Measurements from ENCODE around the gene CFAP299.

Gene CFAP299

GRCh38 chr4:80532674-80533333 is 197.3 kb downstream of the CFAP299 start:
- DNase-seq, result no peak

DNA sequence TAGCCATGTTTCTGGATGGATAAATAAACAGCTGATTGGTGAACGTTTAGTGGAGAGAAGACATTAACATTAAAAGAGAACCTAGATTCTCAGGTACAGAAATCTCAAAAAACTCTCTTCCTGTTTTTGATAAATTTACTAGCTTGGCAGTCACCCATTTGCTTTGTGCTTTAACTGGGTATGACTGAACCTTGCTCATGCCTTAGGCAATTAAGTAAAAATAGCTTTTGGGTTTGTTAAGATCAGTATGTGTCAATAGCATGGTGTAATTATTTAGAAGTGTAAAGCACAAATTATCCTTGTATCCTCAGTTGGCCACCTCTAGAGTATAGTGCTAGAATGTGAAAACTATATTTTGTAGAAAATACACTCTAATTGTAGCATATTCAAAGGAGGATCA is 200.0 kb downstream of the CFAP299 start:
- DNase-seq, result no peak

GRCh38 chr4:80538276-80538926 is 202.9 kb downstream of the CFAP299 start:
- no peak for DNase-seq

- DNase-seq, result no peak
These were observed 203.7 kb downstream of the CFAP299 start for GRCh38 chr4:80539190-80539589.

DNA sequence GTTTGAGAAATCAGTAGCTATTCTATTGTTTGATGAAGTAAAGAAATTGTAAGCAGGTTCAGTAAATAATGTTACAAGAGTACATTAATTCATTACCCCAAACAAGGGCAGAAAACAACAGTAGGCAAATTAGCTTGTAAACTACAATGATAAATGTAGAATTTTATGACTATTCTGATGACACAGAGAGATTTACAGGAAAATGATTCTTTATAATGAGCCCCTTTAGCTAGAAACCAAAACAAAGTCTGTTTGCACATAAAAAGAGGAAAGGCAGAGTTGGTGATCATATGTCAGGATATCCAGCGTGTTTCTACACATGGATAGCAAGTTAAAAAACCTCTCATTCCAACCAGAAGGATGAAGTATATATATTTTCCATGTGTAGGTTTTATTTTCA is 204.8 kb downstream of the CFAP299 start:
- no peak for DNase-seq

DNA sequence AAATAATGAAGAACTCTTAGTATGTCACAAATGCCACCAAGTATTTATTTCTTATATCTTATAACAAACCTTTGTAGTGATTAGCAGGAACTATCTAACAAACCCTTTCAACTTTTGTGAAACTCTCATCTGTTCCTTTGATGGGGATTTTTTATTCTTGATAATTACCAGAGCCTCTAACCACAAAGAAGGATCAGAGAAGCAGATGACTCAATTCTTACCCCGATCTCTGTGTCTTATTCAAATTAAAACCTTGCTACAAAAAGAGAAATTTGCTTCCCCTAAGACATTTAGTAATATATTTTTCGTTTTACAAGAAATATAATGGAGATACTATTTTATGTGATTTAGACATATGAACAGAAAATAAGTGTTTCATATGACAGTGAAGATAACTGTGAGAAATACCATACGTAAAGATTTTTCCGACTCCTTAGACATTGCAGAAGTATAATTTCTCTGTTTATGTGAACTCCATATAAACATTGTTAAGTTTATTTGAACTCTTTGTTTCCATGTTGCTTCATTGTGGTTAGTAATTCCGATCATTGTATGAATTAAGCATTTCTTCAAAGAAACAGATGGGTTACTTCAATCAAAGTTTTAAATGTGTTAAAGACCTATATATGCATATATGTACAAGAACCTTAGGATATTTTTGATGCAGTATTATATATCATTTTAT is 205.4 kb downstream of the CFAP299 start:
- DNase-seq, result no peak

DNA sequence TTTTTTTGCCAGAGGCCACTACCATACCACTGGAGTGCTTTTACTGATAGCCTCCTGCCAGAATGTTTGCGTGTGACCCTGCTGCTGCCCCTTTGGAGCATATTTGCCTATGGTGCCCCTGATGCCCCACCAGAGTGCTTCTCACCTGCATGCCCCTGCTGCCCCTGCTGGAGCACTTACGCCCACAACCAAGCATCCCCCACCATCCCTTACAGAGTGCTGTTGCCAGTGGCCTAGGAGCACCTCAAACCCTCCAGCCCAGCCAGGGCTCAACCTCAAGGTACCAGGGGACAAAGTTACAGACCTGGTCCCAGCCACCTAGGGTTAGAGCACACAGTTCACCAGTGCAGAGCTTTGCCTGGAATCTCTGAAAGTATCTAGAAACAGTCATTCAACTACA is 207.2 kb downstream of the CFAP299 start:
- DNase-seq, result no peak

GRCh38 chr4:80560337-80560736 is 224.8 kb downstream of the CFAP299 start:
- no peak for DNase-seq

DNA sequence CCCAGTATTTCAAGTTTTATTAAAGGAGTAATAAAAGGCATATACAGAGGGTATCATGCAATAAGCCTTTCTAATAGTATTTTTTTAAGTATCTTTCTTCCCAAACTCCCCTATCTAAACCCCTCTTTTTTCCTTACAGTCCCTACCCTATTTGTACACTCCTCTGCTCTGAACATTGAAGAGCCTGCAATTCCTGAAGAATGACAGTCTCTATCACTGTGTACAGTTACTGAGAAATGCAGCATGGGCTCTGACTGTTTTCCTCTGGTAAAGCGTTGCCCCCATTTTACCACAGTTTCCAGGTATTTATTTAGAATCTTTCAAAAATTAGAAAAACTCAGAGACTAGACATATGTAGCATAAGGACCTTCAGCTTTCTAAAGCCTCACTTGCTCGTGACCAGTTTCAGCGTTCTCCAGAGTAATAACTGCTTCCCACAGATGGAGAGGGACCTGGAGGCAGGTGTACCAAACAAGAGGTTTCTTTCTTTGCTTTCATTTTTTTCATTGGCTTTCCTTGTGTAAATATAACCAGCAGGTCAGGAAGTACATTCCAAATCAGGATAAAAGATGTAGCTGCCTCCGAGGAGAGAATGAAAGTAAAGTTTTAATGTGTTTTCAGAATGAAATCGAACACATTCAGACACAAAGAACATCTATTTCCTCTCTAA is 230.8 kb downstream of the CFAP299 start:
- no peak for DNase-seq

DNA sequence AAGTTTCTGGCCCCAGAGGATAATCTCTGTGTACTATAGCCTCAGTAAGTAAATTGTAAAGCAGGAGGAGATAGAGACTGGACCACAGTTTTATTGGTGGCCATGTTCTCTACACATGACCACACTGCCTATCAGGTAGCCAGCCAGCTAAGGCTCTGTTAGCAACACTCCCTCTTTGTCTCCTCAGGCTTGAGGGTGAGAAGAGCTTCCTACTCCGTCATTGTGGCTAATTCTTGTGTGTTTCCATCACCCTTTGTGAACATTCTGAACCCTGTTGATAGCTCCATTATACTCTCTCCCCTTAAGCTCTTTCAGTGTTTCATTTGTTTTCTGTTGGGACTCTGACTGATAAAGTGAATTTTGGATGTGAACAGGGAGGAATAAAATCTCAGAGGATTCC is 233.4 kb downstream of the CFAP299 start:
- DNase-seq, result no peak

DNA sequence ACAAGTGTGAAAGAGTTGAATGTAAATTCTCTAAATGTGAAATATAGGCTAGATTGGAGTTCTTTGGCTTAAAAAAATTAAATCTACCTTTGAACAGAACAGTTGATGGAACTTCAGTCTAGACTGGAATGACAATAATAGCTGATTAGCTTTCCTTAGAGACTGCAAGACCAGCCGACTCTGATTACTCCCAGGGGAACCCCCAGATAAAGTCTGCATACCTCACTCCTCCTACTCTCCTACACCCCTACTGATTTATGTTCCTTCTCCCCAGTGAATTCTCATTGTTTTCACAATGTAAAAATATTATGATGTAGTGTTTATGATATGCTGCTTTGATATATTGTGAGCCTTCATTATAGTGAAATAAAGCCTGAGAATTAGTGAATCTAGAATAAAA is 241.3 kb downstream of the CFAP299 start:
- DNase-seq, result no peak

- DNase-seq, result no peak
These were observed 242.5 kb downstream of the CFAP299 start for GRCh38 chr4:80578001-80578400.

GRCh38 chr4:80585542-80585941 is 250.0 kb downstream of the CFAP299 start:
- no peak for DNase-seq

DNA sequence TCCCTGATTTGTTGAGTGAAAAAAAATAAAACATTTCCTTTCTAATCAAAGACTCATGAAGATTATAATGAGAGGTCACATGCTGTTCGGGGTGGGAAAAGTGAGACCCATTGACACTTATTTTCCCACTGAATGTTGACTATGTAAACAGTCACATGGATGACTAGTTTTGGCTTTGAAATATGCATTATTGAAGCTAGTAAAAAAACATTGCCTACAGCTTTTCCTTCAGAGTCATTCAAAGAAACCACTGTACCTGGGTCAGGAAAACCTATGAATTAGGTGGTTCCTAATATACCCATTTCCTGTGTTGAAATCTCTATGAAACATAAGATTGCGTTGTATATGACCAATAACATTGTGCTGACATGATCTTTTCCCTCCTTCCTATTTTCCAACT is 251.2 kb downstream of the CFAP299 start:
- no peak for DNase-seq

DNA sequence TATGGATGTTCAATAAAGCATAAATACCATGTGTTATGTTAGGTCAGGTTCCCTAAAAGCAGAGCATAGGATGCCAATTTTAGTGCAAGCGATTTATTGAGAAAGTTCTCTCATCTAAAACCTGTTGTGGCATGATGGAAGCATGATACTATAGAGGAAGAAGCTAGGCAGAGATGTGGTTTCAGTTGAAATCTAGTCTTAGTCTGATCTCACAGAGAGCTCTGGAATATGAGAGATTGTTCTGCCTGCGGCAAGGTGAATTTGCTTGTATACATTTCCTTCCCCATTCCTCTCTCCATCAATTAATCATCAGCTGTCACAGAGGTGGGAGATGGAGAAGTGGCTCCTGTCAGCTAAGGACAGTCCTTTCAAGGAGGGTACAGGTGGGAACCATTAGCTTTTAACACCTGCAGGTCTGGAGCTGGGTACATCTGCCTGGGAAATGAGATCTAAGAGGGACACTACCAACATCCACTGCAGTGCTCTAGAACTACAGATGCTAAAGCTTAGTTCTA is 252.4 kb downstream of the CFAP299 start:
- DNase-seq, result no peak

DNA sequence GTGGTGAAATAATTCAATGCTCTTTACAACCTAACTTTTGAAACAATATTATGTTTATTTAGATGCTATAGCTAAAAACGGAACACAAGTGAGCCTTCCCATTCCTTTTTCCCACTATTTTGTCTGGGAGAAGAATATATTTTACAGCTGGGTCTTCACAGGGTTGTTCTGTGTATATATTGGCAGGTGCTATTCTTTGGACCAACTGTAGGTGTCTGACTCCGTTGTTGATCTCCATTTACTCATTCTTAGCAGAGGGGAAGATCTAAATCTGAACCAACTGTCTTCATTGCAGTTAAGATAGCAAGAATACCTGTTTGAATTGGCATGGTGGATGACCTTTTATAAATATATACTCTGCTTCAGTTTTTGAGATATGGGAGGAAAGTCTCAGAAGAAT is 257.4 kb downstream of the CFAP299 start:
- no peak for DNase-seq

- DNase-seq, result no peak
These were observed 259.2 kb downstream of the CFAP299 start for GRCh38 chr4:80594701-80595100.

GRCh38 chr4:80608281-80608980 is 272.9 kb downstream of the CFAP299 start:
- DNase-seq, result no peak

DNA sequence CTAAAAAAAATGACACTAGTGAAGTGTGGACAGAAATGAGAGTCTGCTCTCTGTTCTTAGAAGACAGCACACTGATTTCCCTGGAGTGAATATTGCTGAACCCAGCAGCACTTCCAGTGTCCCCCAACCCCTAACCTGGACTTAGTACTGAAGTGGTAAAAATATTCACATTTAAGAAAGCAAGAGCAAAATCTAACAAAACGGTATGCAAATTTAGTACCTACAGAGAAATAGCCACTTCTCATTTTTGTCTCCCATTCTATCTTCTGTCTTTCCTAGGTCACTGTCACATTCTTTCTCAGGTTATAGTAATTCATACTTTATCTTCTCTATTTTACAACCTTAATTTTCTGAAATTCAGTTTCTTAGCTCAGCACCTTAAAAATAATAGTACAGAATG is 274.7 kb downstream of the CFAP299 start:
- no peak for DNase-seq

- no peak for DNase-seq
These were observed 275.5 kb downstream of the CFAP299 start for GRCh38 chr4:80610845-80611677.

GRCh38 chr4:80611678-80611979 is 276.1 kb downstream of the CFAP299 start:
- DNase-seq, result no peak

DNA sequence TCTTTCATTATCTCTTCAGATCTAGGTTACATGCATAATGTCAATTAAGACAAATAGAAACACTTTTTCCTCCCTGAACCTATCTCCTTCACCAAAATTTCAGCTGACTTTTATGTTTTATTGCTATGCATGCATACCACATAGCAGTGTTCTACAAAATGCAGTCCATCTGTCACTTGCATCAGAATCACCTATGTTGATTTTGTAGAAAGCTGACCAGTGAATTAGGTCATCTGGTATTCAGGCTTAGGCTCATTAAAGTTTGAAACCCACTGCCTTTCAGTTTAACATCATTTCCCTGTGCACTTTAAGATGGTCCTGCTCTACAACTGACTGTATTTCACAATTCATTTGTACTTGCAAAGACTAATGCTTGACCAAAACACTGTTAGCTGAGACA is 277.9 kb downstream of the CFAP299 start:
- DNase-seq, result no peak
